Activated CD4-positive, CD25-positive, alpha-beta regulatory T cell treated with anti-CD3 and anti-CD28 coated beads, Interleukin-2, amount 50 U/mL, for 16 hours (primary cell): ENCODE measurements around the gene ALPK1.
"Not testable (repeated sequence)": the region's sequence is repeated elsewhere in the genome, so short reads cannot be mapped to it uniquely, and the experiment has no call there.

Experiments used
- DNase-seq: peaks from one replicate; pipeline ENCODE4 v3.0.0-alpha.2; 2020; ENCODE audit warnings: low read depth, low spot score

The ALPK1 gene

DNA sequence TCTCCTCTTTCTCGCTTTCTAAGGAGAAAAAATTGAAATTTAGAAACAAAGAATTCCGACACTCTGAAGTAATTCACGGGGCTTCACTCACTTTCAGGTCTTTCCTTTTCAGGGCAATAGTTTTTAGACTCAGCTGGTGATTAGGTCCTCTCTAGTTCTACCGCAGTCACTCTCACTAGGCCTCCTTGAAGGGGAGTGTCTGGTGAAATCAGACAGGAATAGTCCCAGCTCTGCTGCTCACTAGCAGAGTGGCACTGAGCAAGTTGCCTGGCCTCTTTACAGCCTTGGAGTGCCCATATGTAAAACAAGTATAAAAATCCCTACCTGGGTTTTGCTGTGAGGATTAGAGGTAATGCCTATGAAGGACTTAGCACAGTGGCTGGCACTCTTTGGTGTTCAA lies 154.7 kb downstream of the ALPK1 start:
- DNase-seq = no peak

GRCh38 chr4:112453321-112453720 lies 156.2 kb downstream of the ALPK1 start:
- no peak for DNase-seq

- no peak for DNase-seq
Observed at GRCh38 chr4:112472318-112472717, 175.1 kb downstream of the ALPK1 start.

GRCh38 chr4:112473985-112474384 lies 176.8 kb downstream of the ALPK1 start:
- no peak for DNase-seq

DNA sequence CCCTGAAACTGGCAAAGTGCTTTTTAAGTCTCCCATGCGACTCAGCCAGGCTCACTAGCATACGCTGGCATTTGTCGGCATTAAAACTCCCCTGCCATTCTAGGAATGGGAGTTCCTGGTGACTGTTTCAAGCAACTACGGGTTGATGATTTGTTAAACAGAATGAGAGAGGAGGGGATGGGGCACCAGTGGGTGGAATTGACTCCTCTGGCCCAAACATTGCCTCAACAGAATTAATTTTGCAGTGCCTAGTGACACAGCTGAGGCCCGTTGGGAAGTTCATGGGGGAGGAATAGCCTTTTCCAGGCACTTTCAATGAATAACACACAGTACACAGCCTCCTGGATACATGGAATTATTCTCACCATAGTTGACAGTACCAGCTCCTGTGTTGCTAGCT lies 188.8 kb downstream of the ALPK1 start:
- DNase-seq = no peak

DNA sequence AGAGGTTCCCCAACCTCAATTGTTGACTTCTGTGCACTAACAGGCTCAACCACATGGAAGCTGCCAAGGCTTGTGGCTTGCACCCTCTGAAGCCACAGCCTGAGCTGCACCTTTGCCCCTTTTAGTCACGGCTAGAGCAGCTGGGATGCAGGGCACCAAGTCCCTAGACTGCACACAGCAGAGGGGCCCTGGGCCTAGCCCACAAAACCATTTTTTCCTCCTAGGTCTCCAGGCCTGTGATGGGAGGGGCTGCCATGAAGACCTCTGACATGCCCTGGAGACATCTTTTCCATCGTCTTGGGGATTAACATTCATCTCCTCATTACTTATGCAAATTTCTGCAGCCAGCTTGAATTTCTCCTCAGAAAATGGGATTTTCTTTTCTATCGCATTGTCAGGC lies 193.6 kb downstream of the ALPK1 start:
- DNase-seq = not testable (repeated sequence)
